Measurements from ENCODE around the gene AFG3L2.
"Not testable (repeated sequence)": the region's sequence is repeated elsewhere in the genome, so short reads cannot be mapped to it uniquely, and the experiment has no call there.

Gene AFG3L2

GRCh38 chr18:12398625-12399024 lies 21.6 kb upstream of the AFG3L2 start:
- DNase-seq (ENCODE audit: extremely low spot score, insufficient read length, low read depth) (no peak), FAIRE-seq (no peak)

GRCh38 chr18:12397793-12398192 lies 20.8 kb upstream of the AFG3L2 start:
- DNase-seq (ENCODE audit: extremely low spot score, insufficient read length, low read depth) (no peak), FAIRE-seq (no peak)

- FAIRE-seq (no peak), DNase-seq (ENCODE audit: extremely low spot score, insufficient read length, low read depth) (no peak)
Observed at GRCh38 chr18:12397254-12397653, 20.2 kb upstream of the AFG3L2 start.

GRCh38 chr18:12394428-12394827 lies 17.4 kb upstream of the AFG3L2 start:
- DNase-seq (ENCODE audit: extremely low spot score, insufficient read length, low read depth) (no peak), FAIRE-seq (no peak)

- no peak for FAIRE-seq
Observed at GRCh38 chr18:12393998-12394397, 17.0 kb upstream of the AFG3L2 start.

GRCh38 chr18:12393510-12393909 lies 16.5 kb upstream of the AFG3L2 start:
- DNase-seq (ENCODE audit: extremely low spot score, insufficient read length, low read depth) (no peak), FAIRE-seq (no peak)

More at GRCh38 chr18:12393998-12394397, 17.0 kb upstream of the AFG3L2 start:
- DNase-seq (ENCODE audit: extremely low spot score, insufficient read length, low read depth) = no peak

- DNase-seq (ENCODE audit: extremely low spot score, insufficient read length, low read depth) (no peak), FAIRE-seq (peak; percentile 65)
Observed at GRCh38 chr18:12391487-12392165, 14.6 kb upstream of the AFG3L2 start.

- no peak for FAIRE-seq
Observed at GRCh38 chr18:12388442-12388841, 11.4 kb upstream of the AFG3L2 start.

GRCh38 chr18:12384261-12384660 lies 7.2 kb upstream of the AFG3L2 start:
- DNase-seq (ENCODE audit: extremely low spot score, insufficient read length, low read depth) = no peak
- FAIRE-seq = no peak

More at GRCh38 chr18:12388442-12388841, 11.4 kb upstream of the AFG3L2 start:
- no peak for DNase-seq (ENCODE audit: extremely low spot score, insufficient read length, low read depth)

GRCh38 chr18:12383759-12384158 lies 6.7 kb upstream of the AFG3L2 start:
- not testable (repeated sequence) for FAIRE-seq

GRCh38 chr18:12382221-12382814 lies 5.3 kb upstream of the AFG3L2 start:
- DNase-seq (ENCODE audit: extremely low spot score, insufficient read length, low read depth); FAIRE-seq: not testable (repeated sequence)

More at GRCh38 chr18:12383759-12384158, 6.7 kb upstream of the AFG3L2 start:
- not testable (repeated sequence) for DNase-seq (ENCODE audit: extremely low spot score, insufficient read length, low read depth)

GRCh38 chr18:12378198-12378558 lies 1.2 kb upstream of the AFG3L2 start:
- not testable (repeated sequence) for DNase-seq (ENCODE audit: extremely low spot score, insufficient read length, low read depth); FAIRE-seq

- FAIRE-seq (no peak), DNase-seq (ENCODE audit: extremely low spot score, insufficient read length, low read depth) (peak; percentile 92)
Observed at GRCh38 chr18:12377556-12378197, 650 bp upstream of the AFG3L2 start.

- FAIRE-seq = peak; percentile 36
Observed at GRCh38 chr18:12376034-12376753, 833 bp downstream of the AFG3L2 start.

GRCh38 chr18:12374401-12374800 lies 2.6 kb downstream of the AFG3L2 start:
- DNase-seq (ENCODE audit: extremely low spot score, insufficient read length, low read depth) = no peak
- FAIRE-seq = no peak

More at GRCh38 chr18:12376034-12376753, 833 bp downstream of the AFG3L2 start:
- no peak for DNase-seq (ENCODE audit: extremely low spot score, insufficient read length, low read depth)

GRCh38 chr18:12373771-12374116 lies 3.3 kb downstream of the AFG3L2 start:
- FAIRE-seq (no peak), DNase-seq (ENCODE audit: extremely low spot score, insufficient read length, low read depth) (no peak)

GRCh38 chr18:12373116-12373770 lies 3.8 kb downstream of the AFG3L2 start:
- FAIRE-seq (no peak), DNase-seq (ENCODE audit: extremely low spot score, insufficient read length, low read depth) (no peak)

- FAIRE-seq (no peak), DNase-seq (ENCODE audit: extremely low spot score, insufficient read length, low read depth) (no peak)
Observed at GRCh38 chr18:12372406-12372805, 4.6 kb downstream of the AFG3L2 start.

- DNase-seq (ENCODE audit: extremely low spot score, insufficient read length, low read depth) = no peak
- FAIRE-seq = no peak
Observed at GRCh38 chr18:12371590-12371989, 5.4 kb downstream of the AFG3L2 start.

GRCh38 chr18:12369211-12369610 lies 7.8 kb downstream of the AFG3L2 start:
- DNase-seq (ENCODE audit: extremely low spot score, insufficient read length, low read depth) (no peak), FAIRE-seq (no peak)

Data from GM18507 (cell line).